GM19438 (cell line): ENCODE measurements around the gene ABCC3.

ENCODE experiments used
- ATAC-seq: cut with Tn5 transposase; IDR thresholded peaks from one replicate; pipeline ENCODE4 v1.9.1; 2021; ENCODE audit warnings: low read depth; ENCODE audit not compliant: unreplicated experiment

The ABCC3 gene

DNA sequence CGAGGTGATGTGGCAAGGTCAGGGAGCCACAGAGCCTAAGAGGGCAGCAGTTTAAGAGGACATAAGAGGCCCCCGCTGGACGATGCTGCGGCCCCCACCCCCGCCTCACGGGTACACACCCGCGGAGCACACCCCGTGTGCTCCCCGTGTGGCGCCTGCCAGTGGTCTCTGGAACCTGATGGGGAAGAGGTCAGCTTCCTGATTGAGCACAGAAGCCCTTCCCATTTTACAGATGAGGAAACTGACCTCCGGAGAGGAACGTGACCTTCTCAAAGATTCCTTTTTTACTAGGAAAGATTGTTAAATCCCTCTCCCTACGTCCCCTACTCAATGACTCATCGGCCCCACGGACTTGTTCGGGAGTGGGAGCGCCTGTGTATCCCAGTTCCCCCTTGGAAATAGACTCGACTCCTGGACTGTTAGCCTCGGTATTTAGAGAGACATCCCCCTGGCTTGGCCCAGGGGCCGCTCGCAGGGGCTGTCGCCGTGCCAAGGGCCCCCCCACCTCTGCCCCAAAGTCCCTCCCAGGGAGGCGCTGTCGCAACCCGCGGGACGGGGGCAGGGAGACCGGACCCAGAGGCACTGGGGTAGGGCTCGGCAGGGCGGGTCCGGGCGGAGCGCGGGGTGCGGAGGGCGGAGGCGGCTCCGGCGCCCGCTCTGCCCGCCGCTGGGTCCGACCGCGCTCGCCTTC, at the start of gene ABCC3:
Gene ABCC3, plus strand, starts transcription at position 658 of the 691 bp plus-strand sequence. CDS start 56 bp downstream, outside the sequence.
- no peak for ATAC-seq

DNA sequence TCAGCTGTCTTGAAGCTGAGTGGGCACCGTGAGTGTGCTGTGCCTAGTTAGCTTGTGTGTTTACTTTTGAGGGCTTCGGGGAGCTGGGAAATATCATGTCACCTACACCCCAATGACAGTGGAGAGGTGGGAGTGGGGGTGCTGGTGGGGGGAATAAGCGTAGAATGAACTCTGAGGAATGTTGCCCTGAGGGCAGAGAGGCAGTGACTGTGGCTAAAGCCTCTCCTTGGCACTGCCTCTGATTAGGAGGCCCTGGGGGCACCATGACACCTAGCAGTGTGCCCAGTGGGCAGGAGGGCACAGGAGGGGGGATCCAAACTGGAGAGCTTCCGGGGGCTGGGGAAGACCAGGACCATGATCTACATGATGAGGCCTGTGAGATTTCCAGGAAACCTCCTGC, 49.3 kb upstream of the ABCC3 start:
- no peak for ATAC-seq

DNA sequence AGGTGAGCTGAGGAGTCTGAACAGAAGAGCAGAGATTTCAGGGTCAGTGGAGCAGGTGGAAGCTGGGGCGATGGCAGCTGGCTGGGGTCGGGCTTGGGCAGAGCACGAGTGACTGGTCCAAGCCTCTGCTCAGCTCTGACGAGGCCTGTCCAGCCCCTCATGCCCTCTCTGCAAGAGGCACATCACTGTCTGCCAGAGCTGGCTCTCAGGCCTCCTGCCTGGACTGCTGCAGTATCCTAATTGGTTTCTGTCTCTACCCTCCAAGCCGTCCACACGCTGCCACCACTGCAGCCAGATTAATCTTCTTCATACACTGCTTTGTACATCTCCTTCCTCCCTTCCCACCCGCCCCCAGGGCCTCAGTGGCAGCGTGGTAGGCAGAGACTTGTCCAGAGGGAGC, 48.8 kb upstream of the ABCC3 start:
- no peak for ATAC-seq

- no peak for ATAC-seq
Observed at GRCh38 chr17:50586421-50587247, 48.0 kb upstream of the ABCC3 start.

DNA sequence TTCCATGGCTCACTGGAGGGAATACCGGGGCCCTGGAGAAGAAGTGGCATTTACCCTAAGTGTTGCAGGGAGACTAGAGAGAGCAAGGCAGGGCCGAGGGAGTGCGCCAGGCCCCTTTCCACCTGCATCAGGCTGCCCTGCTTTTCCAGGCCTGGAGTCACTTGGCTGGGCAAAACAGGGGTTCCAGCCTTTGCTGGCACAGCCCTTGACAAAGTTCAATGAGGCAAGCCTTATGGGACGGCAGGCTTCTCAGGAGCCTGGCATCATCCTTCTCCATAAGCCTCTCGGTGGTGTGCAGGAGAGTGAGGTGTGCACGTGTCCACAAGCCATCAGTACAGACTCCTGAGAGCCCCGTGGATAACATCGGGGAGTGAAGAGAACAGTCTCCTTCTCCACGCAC, 47.1 kb upstream of the ABCC3 start:
- ATAC-seq, result no peak

- no peak for ATAC-seq
Observed at GRCh38 chr17:50588391-50589049, 46.2 kb upstream of the ABCC3 start.

- no peak for ATAC-seq
Observed at GRCh38 chr17:50589095-50589705, 45.5 kb upstream of the ABCC3 start.

DNA sequence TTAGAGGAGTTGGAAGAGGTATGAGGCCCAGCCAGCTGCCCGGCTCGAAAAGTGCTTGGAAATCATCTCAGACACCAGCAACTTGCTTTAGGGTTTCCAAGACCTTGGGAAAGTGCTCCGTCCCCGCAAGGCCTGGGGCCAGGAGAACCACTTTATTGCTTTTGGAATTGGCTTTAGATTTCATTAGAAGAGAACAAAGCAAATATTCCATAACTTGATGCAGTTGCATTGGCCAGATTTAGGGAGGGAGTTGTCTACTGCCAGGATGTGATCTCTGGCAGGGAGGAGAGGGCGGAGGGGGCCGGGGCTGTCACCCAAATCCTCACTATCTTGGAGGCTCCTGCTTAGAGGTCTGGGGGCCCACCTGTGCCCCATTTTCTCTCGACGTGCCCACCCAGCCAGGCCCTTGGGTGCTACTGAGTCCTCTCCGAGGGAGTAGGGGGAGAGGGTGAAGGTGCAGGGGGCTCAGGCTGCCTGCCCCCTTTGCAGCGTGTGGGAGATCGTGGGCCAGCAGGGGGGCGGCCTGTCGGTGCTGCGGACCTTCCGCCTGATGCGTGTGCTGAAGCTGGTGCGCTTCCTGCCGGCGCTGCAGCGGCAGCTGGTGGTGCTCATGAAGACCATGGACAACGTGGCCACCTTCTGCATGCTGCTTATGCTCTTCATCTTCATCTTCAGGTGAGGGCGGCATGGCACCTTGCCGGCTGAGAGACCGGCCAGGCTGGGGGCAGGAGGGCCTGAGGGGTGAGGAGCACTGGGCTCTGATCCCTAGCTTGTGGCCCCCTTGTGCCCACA, 43.5 kb upstream of the ABCC3 start:
- no peak for ATAC-seq

DNA sequence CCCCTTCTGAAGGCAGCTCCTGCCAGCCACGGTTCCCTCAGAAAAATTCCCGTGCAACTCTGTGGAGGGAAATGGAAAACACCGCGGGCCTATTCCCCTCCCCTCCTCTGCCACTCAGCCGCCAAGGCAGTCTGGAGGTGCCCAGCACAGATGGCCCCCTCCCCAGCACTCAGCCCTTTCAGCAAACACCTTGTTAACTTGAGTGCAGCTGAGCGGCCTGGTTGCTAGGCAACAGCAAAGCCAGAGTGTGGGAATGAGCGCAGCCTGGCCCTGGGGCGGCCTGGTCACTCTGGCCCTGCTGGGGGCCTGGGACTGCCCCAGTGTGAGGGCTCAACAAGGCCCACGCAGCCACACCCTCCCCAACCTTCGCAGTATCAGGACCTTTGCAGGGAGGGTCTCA, 41.4 kb upstream of the ABCC3 start:
- ATAC-seq, result no peak

DNA sequence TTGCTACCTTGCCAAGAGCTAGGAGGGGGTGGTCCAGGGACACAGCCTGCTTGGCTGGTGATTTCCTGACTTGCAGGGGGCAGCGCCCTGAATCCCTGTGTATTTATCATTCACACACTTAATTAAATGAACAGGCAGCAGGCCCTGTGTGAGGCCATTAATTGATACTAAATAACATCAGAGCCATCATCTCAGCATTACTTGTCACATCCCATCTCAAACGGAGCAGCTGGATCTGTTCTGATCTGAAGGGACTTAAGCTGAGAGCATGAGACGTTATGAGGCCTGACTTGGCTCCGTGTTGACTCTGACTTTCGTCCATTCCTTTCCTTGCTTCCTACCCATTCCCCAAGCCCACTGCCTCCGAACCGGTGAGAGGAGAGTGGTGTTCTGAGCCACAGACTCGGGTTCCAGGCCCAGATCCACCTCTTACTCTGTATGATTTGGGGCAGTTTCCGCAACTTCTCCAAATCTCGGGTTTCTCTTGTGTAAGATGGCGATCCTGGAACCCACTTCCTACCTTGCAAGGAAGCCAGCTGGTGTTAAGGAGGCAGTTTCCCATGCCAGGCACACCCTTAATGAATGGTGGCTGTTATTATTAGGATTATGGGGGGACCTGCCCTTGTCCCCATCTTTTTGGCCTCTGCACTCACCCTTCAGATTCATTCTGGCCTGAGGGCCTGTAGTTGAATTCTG, 40.4 kb upstream of the ABCC3 start:
- ATAC-seq, result no peak

DNA sequence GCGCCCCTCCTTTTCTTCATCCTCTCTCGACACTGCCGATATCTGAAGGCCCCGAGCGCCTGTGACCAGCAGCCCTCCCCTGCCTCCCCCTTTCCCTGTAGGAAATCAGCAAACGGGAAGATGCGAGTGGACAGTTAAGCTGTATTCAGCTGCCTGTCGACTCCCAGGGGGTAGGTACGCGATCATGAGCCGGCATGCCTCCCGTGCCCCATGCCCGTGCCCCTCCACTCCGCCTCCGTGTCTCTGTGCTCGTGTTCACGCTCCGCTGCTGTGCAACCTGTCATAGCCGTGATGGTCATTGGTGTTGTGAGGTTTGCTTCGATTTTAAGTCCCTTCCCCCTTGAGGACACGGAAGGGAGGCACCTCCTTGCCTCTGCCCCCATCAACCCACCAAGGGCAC, 39.8 kb upstream of the ABCC3 start:
- no peak for ATAC-seq

GRCh38 chr17:50596191-50597037, 38.3 kb upstream of the ABCC3 start:
- no peak for ATAC-seq

GRCh38 chr17:50598487-50598886, 36.2 kb upstream of the ABCC3 start:
- no peak for ATAC-seq

- no peak for ATAC-seq
Observed at GRCh38 chr17:50599606-50600005, 35.1 kb upstream of the ABCC3 start.

DNA sequence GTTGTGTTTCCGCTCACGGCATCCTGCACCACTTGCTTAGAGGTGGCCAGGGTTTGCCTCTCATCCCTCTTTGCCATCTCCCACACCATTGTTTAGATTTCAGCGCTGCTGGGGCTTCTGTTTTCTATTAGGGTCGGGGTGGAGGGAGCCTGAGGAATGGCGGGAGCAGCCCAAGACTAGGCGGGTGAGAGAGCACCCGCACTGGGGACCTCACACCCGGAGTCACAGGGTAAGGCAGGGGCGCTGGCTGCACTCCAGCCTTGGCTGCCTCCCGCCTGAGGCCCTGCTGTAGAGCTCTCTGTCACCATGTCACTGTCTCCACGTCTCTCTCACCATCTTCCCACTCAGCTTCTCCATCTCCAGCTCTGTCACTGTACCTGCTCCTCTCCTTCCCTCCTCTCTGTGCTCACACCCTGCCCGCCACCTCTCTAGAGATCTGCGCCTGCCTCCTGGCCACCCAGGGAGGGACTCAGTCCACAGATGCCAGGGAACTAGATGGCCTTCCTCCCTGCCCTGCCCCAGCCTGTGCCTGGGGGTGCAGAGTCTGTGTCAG, 32.8 kb upstream of the ABCC3 start:
- no peak for ATAC-seq

GRCh38 chr17:50602836-50603235, 31.8 kb upstream of the ABCC3 start:
- ATAC-seq, result no peak

DNA sequence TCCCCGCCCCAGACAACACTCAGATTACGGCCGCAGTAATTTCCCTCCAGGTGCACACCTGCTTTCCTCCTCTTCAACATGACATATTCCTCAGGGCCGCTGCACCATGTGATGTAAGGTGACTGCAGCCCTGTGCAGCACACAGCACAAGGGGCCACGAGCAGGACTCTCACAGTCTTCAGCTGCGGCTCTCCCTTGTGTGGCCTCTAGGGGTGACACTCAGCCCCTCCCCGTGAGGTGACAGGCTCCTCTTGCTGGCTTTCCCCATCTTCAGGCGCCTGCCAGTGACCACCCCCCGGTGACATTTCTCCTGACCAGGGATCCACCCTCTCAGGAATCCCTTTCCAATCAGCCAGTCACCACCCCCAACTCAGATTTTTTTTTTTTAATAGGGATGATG, 31.3 kb upstream of the ABCC3 start:
- no peak for ATAC-seq

DNA sequence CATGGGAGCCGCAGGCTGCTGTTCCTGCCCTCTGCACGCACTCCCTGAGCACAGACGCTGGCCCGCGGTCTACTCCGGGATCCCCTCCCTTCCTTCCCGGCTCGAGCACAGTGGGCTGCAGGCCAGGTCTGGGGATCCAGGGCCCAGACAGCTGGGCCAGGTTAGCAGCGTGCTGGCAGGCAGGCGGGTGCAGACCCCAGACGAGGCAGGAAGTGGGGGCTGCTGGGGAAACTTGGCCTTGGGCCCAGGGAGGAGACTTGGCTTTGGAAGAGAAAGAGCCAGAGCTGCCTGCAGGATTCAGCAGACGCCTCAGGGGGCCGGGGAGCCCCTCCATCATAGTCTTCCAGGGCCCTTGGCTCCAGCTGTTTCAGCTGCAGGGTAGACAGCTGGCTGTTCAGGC, 30.2 kb upstream of the ABCC3 start:
- no peak for ATAC-seq

- no peak for ATAC-seq
Observed at GRCh38 chr17:50605429-50605828, 29.3 kb upstream of the ABCC3 start.
